ENCODE results near the gene ATXN1.
A peak's percentile ranks its signal among the peaks of the same experiment; 100 is the strongest.

The ATXN1 gene

DNA sequence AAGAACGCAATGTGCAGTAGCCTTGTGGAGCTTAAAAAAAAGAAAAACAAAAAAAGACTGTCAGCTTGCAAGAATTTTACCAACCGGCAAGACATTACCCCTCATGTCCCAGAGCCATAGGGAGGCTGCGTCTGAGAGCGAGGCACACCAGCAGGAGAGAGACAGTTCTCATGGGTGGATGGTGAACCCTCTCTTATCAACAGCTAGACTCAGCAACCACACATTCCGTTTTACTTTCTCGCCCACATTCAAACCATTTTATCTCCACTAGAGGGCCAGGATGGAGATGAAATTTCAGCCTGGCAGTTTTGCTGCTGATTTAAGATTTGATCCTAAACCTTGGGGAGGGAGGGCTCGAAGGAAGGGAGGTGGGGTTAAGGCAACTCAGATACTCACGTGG, 247.0 kb downstream of the ATXN1 start:
- peak in 20 of 58 donors; percentile 6 to 73 (median 32) for DNase-seq

DNA sequence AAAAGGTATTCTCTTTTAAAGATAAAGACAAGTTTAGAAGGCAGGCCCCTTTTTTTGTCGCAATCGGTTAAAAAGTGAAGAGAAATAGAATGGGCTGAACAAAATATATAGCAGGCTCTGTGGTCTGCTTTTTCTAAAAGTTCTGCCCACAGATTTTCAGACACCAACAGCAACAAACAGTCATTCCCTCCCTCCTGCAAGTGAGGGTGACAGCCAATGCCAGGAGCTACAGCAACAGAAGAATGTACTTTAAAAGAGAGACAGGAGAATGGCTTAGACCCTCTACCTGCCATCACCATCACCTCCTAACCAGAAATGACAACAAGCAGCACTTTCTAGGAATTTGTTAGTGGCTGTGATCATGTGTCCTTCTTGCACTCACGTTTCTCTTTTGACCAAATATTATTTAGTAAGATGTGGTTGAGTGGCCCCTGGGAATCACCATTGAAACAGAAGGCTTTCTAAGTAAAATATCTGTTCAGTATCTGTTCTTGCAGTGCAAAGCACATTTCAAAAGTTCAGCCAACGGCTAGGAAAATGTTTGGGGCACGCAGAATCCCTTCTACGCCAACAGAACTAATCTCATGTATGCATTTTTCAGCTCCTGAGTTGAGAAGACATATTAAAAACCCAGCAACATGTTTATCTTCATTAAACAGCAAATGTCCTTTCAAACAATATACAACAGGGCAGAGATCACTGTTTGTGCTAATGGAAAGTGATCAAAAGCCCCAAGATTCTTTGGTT, 248.5 kb downstream of the ATXN1 start:
- no peak for DNase-seq

DNA sequence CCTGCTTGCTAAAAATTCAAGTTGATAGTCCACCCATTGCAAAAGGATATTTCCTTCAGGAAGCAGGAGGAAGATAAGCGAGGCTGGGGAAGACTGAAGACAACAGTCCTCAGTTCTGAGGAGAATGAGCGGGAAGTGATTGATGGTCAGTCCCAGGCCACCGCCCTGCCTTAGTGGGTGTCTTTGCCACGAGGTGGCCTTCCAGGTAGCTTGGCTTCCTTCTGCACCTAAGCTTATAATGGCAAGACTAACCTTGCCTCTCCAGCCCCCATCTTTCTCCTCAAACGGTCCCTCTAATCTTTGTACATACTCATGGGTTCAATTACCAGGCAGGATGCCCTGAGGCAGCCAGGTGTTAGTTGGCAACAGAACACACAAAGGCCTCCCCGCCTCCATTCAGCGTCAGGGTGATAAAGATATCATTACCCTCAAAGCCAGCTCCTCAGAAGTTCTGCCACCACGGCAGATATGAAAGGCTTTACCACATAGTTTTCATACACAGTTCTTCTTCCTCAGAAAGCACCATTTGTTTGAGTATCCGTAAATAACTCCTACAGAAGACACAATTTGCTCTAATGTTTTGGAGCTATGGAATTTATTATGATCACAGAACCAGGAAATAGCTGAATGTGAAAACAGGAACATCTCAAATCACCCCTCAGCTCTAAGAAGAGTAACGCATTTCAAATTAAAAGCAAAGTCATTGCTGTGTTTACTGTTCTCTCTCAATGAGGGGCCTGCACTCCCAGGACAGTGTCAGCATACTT, 249.4 kb downstream of the ATXN1 start:
- no peak for DNase-seq

DNA sequence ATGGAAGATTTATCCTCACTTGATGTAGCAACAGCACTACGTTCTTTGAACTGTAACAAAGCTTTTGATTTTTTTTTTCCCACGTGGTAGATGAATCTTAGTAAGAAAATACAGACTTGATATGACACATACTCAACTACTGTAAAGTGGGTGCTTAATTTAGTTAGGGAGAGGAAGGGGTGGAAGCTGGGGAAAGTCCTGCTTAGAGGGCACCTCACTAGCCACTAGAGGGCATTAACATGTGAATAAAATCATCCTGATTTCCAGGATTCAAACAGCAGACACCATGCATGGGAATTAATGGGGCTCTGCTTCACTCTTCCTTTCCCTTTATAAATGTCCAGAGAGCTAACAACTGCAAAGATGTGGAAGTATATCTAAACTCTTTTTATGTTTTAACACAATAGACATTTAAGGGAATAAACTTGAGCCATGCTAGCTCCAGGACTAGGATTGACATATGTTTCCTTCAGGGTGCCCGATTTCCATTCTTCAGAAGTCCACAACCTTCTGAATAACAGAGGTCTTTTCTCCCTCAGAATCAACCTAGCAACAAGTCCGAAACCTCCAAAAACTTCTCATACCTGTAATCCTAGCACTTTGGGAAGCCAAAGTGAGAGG, 250.1 kb downstream of the ATXN1 start:
- peak in 2 of 58 donors; percentile 9 to 43 for DNase-seq

DNA sequence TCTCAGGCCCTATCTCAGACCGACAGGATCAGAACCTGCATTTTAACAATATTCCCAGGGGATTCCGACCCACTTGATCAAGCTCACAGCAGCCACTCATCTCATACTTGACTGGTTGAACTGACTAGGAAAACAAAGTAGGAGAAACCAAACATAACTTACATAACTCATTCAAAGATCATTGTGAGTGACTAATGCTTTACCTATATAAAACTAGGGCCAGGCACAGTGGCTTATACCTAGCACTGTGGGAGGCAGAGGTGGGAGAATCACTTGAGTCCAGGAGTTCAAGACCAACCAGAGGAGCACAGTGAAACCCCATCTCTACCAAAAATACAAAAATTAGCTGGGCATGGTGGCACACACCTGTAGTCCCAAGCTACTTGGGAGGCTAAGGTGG, 251.0 kb downstream of the ATXN1 start:
- DNase-seq: no peak

DNA sequence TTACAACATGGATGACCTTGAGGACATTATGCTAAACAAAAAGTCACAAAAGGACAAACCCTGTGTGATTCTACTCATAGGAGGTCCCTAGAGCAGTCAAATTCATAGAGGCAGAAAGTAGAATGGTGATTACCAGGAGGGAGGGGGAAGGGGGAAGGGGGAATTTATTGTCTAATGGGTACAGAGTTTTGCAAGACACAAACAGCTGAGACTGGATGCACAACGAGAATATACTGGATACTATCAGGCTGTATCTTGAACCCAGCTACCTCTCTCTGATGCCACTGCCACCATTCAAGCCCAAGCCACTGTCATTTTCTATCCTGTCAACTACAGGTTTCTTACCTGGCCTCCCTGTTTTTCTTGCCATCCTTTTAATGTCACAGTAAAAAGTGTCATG, 252.3 kb downstream of the ATXN1 start:
- DNase-seq: no peak

DNA sequence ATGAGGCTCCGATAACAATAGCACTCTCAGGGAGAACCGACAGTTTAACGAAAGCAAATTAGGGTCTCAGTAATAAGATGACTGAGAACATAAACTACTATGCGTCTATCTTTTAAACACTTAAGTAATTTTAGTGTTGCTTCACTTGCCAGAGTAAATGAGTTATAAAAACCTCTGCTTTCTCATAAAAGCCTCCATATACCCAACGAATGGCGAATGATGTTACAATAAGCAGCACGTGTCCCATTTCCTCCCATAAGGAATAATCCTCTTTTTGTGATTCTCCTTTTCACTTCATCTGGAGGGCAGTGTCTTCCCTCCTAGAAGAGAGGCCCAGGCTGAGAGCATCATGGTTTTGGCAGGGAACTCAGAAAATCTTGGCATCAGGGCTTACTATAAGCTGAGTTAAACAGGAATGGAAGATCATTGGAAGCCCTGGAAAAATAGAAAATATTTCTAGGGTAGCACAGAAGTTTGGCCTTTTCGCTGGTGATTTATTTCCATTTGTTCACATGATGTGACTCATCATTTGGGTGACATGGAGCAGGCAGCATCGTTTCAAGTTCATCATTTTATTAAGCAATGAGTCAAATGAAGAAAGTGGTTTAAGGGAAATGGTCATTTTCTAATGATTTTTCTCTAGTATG, 255.4 kb downstream of the ATXN1 start:
- peak in 5 of 58 donors; percentile 12 to 34 (median 13) for DNase-seq

DNA sequence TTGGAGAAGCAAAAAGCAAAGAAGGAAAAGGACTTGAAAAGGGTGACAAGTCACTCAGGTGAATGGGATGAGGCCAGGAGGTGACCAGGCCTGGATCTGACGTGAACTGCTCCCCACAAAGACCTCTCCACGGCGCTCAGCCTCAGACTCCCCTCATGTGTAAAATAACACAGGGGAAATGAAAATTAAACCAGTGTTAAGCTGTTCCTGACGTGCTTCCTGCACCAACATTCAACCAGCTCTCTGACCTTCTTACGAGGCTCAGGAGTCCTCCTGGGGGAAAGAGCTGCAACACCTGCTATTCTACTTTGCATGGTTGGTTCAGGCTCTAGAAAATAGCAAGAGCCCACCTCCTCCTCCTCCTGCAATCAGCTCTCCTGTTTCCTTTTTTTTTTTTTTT, 256.7 kb downstream of the ATXN1 start:
- DNase-seq: no peak

DNA sequence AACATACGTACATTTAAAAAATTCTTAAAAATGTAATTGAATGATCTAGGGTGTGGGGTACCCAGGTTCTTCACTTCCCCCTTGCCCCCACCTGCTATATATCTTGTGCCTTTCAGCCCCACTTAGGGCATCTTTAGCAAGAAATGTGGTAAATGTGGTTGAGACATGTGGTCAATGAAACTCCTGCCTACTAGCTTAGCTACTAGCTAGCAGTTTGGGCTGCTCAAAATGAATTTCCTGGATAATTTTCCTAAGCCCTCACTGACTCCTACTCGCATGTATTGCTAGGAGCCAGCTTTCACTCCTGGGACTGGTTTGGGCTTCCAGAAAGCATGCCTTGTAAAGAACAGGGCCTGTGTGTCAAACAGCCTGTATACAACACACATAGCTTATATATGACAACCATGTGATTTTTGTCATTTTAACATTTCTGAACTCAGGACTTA, 257.3 kb downstream of the ATXN1 start:
- no peak for DNase-seq

DNA sequence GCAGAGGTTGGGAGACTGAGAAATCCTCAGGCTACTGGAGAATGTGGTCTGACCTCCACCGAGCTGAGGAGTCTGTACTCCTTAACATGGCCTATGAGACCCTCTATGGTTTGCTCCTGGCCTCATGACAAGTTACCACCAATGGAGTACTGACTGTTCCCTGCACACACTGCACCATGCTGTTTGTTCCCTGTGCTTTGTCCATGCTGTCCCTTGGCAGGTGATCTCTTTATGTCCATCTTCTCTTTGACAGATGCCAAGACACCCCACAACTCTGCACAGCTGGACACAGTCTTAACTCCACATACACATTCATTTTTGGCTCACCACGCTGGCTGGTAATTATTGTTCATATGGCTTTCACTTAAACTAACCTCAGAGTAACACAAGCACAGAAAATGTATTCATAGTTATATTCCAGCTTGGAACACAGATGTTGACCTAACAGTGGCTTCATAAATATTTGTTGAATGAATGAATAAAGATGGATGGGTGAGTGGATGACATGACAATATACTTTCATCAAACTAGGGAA, 258.0 kb downstream of the ATXN1 start:
- DNase-seq: no peak

DNA sequence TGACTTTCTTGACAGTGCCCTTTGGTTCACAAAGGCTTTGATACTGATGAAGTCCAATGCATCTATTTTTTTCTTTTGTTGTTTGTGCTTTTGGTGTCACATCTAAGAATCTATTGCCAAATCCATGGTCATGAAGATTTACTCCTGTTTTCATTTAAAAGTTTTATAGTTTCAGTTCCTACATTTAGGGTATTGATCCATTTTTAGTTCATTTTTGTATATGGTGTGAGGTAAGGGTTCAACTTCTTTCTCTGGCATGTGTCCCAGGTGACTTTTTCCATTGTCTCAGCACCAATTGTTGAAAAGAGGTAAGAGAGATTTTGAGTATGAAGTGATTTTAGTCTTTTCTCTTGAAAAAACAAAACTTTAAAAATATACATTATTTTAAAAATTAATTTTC, 262.3 kb downstream of the ATXN1 start:
- DNase-seq: no peak

DNA sequence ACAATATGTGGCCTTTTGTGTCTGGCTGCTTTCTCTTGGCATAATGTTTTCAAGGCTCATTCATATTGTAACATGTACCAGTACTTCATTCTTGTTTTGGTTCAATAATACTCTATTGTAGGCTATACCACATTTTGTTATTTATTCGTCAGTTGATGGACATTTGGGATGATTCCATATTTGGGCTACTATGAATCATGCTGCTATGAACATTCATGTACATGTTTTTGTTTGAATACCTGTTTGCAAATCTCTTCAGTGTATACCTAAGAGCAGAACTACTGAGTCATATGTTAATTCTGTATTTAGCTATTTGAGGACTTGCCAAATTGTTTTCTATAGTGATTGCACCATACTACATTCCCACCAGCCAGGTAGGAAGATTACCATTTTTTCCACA, 263.0 kb downstream of the ATXN1 start:
- DNase-seq: no peak

DNA sequence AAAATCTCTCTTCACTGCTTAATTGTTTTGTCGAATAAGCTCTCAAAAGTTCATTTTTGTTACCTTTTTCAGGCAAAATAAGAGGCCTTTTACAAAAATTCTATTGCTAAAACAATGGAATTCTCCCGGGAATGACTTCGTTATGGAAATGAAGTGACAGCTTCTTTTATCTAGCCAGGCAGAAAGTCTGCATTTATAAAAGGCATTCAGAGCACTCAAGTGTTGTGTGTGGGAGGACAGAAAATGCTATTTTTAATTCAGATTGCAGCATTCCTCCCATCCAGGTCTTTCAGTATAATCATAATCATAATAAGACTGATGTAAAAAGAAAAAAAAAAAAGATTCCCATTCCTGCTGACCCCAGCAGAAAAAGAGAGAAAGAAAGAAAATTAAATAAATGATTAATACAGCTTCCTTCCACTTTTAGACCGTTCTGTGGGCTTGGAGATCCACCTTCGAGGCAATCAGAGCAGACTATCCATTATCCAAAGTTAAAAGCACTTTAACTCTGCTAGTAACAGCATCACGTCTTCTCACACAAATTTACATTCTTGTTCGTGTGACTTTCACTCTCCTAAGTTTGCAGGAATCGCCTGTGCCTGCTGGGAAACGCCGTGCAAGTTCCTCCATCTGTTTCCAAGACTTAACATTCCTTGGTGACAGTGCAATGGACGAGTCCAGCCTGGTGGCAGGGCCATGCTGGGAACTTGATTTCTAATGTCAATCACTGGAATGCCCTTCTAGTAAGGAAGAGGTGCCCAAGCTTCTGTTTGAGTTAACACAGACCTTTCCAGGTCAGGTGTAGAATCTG, 264.1 kb downstream of the ATXN1 start:
- peak in 2 of 58 donors; percentile 11 to 15 for DNase-seq

DNA sequence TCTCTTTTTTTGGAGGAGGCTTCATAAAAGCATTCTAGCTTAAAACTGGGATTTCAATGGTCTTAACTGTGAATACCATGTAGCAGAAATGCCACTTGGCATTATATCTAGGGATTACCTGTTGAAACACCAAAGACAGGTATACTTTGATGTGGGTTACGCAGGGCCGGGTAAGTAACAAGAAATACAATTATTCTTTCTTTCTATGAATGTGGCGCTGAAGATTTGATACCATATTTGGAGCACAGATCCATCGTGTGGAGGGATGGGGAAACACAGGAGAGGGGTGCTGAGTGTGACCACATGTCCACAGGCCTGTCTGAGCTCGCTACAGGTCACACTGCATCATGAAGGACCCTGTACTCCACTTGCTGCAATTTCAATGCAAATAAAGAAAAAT, 265.1 kb downstream of the ATXN1 start:
- no peak for DNase-seq

DNA sequence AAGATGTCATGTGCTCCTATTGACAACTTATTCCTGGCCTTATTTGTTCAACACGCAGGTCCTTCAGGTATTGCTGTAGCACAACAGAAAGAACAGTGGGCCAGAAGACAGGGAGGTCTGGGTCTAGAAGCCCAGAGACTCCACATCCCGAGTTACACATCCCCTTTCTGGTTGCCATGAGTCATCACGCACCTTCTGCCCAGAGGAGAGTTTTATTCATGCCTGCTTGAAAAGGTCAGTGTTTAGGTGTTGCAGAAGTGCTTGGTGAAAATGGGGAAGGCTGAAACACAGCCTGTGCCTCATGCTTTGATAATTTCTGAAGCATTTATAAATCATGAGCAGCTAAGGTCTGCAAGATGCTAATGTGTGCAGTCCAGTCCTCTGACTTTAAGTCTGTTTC, 266.5 kb downstream of the ATXN1 start:
- DNase-seq: no peak

DNA sequence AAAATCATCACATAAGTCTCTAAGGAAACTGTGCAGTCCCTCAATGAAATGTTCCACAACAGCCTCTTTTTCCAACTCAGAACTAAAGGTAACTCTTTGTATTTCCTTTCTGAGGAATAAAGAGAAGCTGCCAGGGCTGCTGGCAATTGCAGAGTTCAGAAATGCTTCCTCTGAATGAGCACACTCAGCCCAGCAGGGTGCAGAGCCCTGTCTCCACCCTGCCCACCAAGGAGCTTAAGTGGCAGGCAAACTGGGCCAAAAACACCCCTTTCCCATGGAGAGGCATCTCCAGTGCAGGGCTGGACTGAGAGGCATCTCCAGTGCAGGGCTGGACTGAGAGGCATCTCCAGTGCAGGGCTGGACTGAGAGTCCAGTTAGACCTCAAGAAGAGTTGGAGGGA, 267.5 kb downstream of the ATXN1 start:
- DNase-seq: no peak

DNA sequence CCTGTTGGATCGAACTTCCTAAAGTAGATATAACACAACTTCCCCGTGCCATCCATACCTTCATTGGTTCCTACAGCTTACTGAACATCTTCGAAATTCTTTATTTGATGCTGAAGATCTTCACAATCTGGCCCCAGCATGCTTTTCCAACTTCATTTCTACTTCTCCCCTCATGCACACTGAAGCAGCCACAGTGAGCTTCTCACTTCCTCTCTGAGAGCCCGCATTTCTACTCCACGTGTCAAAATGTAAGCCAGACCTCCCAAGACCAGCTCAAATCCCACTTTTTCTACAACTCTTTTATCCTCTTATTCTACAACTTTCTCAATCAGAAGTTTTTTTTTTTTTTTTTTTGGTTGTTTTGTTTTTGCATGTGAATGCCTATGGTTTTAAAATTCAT, 268.1 kb downstream of the ATXN1 start:
- DNase-seq: no peak

DNA sequence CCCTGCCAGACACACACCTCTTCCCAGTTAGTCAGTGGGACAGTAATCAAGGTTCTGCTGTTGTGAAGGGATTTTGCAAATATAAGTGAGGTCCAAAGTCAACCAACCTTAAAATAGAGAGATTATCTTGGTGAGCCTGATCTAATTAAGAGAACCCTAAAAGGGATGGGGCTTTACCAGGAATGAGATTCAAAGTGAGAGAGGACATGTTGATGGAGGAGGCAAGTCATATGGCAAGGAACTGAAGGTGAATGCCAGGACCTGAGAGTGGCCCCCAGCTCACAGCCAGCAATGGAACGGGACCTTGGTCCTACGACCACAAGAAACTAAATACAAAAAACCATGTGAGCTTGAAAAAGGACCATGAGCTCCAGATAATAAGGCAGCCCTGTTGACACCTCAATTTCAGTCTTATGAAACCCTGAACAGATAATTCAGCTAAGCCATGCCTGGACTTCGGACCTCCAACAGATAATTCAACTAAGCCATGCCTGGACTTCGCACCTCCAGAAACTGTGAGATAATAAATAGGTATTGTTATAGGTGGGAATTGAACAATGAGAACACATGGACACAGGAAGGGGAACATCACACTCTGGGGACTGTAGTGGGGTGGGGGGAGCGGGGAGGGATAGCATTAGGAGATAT, 269.5 kb downstream of the ATXN1 start:
- DNase-seq: no peak

DNA sequence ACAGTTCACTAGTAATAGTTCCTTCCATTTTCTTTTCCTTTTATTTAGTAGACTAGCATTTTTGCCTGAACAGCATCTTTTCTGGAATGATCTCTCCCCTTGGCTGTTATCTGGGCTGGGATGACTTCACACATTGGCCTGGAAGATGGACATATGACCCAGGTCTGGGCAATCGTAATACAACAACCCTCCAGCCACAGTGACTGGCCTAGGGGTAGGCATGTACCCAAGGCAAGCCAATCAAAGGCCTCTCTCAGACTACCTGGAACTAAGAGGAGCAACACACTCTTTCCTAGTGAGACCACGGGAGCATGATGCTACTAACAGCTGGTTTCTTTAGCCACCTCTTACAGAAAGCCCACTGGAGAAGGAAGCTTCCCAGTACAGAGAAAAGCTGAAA, 270.6 kb downstream of the ATXN1 start:
- no peak for DNase-seq

DNA sequence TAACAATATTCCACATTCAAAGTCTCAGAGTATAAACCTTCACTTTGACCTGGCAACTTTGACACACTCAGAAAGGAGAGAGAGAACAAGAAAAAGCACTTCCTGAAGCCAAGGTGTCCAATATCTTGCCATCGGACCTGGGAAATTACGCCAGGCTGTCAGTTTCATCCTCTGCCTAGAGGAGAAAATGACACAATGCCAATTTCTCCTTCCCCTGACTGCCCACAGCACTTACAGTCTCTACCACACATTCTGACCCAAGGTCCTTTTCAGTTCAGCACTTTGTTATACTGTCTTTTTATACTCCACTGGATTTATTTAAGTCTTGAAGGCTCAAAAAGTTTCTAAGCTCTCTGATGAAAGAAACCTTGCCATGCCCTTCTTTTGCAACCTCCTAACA, 272.4 kb downstream of the ATXN1 start:
- DNase-seq: no peak

All from anterior cingulate cortex (tissue), 58 donors.